ENCODE data around the gene CNRIP1. TPM values are rescaled to one million over a fixed set of nuclear protein-coding genes. Genes with fewer than 3 reads are reported as not detected.
"Not testable (repeated sequence)": the region's sequence is repeated elsewhere in the genome, so short reads cannot be mapped to it uniquely, and the experiment has no call there.

CNRIP1 gene
- total RNA-seq, 1 experiment from 2014 or later = 69.7 TPM

- no peak for DNase-seq (ENCODE audit: low read depth)
Observed at GRCh38 chr2:68341062-68341329, 21.2 kb upstream of the CNRIP1 start.

- DNase-seq (ENCODE audit: low read depth) = no peak
Observed at GRCh38 chr2:68340226-68341061, 20.7 kb upstream of the CNRIP1 start.

- DNase-seq (ENCODE audit: low read depth) = peak; percentile 56
Observed at GRCh38 chr2:68336192-68336591, 16.4 kb upstream of the CNRIP1 start.

- no peak for DNase-seq (ENCODE audit: low read depth)
Observed at GRCh38 chr2:68333931-68334330, 14.2 kb upstream of the CNRIP1 start.

GRCh38 chr2:68333009-68333408, 13.3 kb upstream of the CNRIP1 start:
- no peak for DNase-seq (ENCODE audit: low read depth)

- DNase-seq (ENCODE audit: low read depth) = no peak
Observed at GRCh38 chr2:68330691-68331090, 10.9 kb upstream of the CNRIP1 start.

- no peak for DNase-seq (ENCODE audit: low read depth)
Observed at GRCh38 chr2:68328901-68329300, 9.2 kb upstream of the CNRIP1 start.

GRCh38 chr2:68325056-68325455, 5.3 kb upstream of the CNRIP1 start:
- no peak for DNase-seq (ENCODE audit: low read depth)

- no peak for DNase-seq (ENCODE audit: low read depth)
Observed at GRCh38 chr2:68320118-68320641, 431 bp upstream of the CNRIP1 start.

GRCh38 chr2:68318914-68319397, 793 bp downstream of the CNRIP1 start:
- DNase-seq (ENCODE audit: low read depth) = peak; percentile 28

- peak; percentile 33 for DNase-seq (ENCODE audit: low read depth)
Observed at GRCh38 chr2:68317971-68318913, 1.5 kb downstream of the CNRIP1 start.

- no peak for DNase-seq (ENCODE audit: low read depth)
Observed at GRCh38 chr2:68316111-68316510, 3.6 kb downstream of the CNRIP1 start.

GRCh38 chr2:68311033-68311432, 8.7 kb downstream of the CNRIP1 start:
- DNase-seq (ENCODE audit: low read depth) = no peak

- DNase-seq (ENCODE audit: low read depth) = no peak
Observed at GRCh38 chr2:68309426-68309825, 10.3 kb downstream of the CNRIP1 start.

GRCh38 chr2:68303902-68304272, 15.9 kb downstream of the CNRIP1 start:
- not testable (repeated sequence) for DNase-seq (ENCODE audit: low read depth)

GRCh38 chr2:68303033-68303901, 16.5 kb downstream of the CNRIP1 start:
- DNase-seq (ENCODE audit: low read depth) = no peak

- DNase-seq (ENCODE audit: low read depth) = peak; percentile 43
Observed at GRCh38 chr2:68302281-68302875, 17.4 kb downstream of the CNRIP1 start.

- DNase-seq (ENCODE audit: low read depth) = no peak
Observed at GRCh38 chr2:68295516-68295915, 24.2 kb downstream of the CNRIP1 start.

GRCh38 chr2:68294913-68295312, 24.8 kb downstream of the CNRIP1 start:
- no peak for DNase-seq (ENCODE audit: low read depth)

- no peak for DNase-seq (ENCODE audit: low read depth)
Observed at GRCh38 chr2:68294187-68294586, 25.6 kb downstream of the CNRIP1 start.

GRCh38 chr2:68293755-68294154, 26.0 kb downstream of the CNRIP1 start:
- no peak for DNase-seq (ENCODE audit: low read depth)
